Mesenchymal stem cell (in vitro differentiated cells and primary cell): ENCODE results near the gene COG4.

Source experiments
- DNase-seq: peaks from one replicate; pipeline ENCODE4 v3.0.0-alpha.2; 2013
- H2AFZ ChIP-seq: one replicate; pipeline ENCODE4 v1.6.1; 2013; ENCODE audit warnings: low read depth, mild to moderate bottlenecking, control low read depth, inconsistent platforms, low read length, moderate library complexity
- H2AK5ac ChIP-seq: 2 replicates; pipeline ENCODE4 v1.6.1; 2013; ENCODE audit warnings: low read length, moderate library complexity, mild to moderate bottlenecking, inconsistent platforms; ENCODE audit not compliant: severe bottlenecking
- H2BK120ac ChIP-seq: one replicate; pipeline ENCODE4 v1.6.1; 2013; ENCODE audit warnings: low read depth, mild to moderate bottlenecking, inconsistent platforms, low read length, moderate library complexity
- H2BK12ac ChIP-seq, 2 experiments: one replicate each; pipeline ENCODE4 v1.6.1; 2013; ENCODE audit warnings: inconsistent platforms in 2 of 2, low read length in 2 of 2, mild to moderate bottlenecking in 2 of 2, moderate library complexity in 2 of 2, control low read depth in 1 of 2
- H2BK15ac ChIP-seq: one replicate; pipeline ENCODE4 v1.6.1; 2013; ENCODE audit warnings: mild to moderate bottlenecking, low read depth, inconsistent platforms; ENCODE audit not compliant: poor library complexity, severe bottlenecking
- H2BK5ac ChIP-seq: 2 replicates; pipeline ENCODE4 v1.6.1; 2013; ENCODE audit warnings: low read depth, mild to moderate bottlenecking, low read length, control low read depth, inconsistent platforms; ENCODE audit not compliant: poor library complexity, severe bottlenecking
- H3K14ac ChIP-seq, 2 experiments: one replicate each; pipeline ENCODE4 v1.6.1; 2013; ENCODE audit warnings: inconsistent platforms in 2 of 2, low read length in 2 of 2, control low read depth in 1 of 2, mild to moderate bottlenecking in 1 of 2, moderate library complexity in 1 of 2
- H3K18ac ChIP-seq, 2 experiments: one replicate each; pipeline ENCODE4 v1.6.1; 2013; ENCODE audit warnings: inconsistent platforms in 2 of 2, low read length in 2 of 2, control low read depth in 1 of 2, low read depth in 1 of 2, mild to moderate bottlenecking in 1 of 2
- H3K23ac ChIP-seq, 2 experiments: one replicate each; pipeline ENCODE4 v1.6.1; 2013; ENCODE audit warnings: inconsistent platforms in 2 of 2, low read length in 2 of 2, mild to moderate bottlenecking in 2 of 2, moderate library complexity in 2 of 2, control low read depth in 1 of 2
- H3K27ac ChIP-seq: 2 replicates; pipeline ENCODE4 v1.5.1; 2013; ENCODE audit warnings: mild to moderate bottlenecking, moderate library complexity, low read length, control low read depth, inconsistent platforms; ENCODE audit not compliant: poor library complexity, severe bottlenecking
- H3K27me3 ChIP-seq, 2 experiments: 2 replicates each; pipeline versions ENCODE4 v1.6.1 to v1.7.0; 2013; ENCODE audit warnings: low read length in 2 of 2, mild to moderate bottlenecking in 2 of 2, moderate library complexity in 2 of 2, control low read depth in 1 of 2, inconsistent platforms in 1 of 2; ENCODE audit not compliant: control insufficient read depth in 1 of 2, insufficient read depth in 1 of 2
- H3K36me3 ChIP-seq, 2 experiments: 2 replicates each; pipeline versions ENCODE4 v1.6.1 to v1.7.0; 2013; ENCODE audit warnings: low read length in 2 of 2, control low read depth in 1 of 2, inconsistent platforms in 1 of 2, low read depth in 1 of 2, mild to moderate bottlenecking in 1 of 2; ENCODE audit not compliant: insufficient read depth in 2 of 2, control insufficient read depth in 1 of 2
- H3K4ac ChIP-seq, 2 experiments: one replicate each; pipeline ENCODE4 v1.6.1; 2013; ENCODE audit warnings: inconsistent platforms in 2 of 2, low read length in 2 of 2, mild to moderate bottlenecking in 2 of 2, moderate library complexity in 2 of 2, control low read depth in 1 of 2, low read depth in 1 of 2
- H3K4me1 ChIP-seq: 2 replicates; pipeline ENCODE4 v1.6.1; 2013; ENCODE audit warnings: low read depth, low read length, control low read depth; ENCODE audit not compliant: control insufficient read depth, insufficient read depth
- H3K4me2 ChIP-seq: 2 replicates; pipeline ENCODE4 v1.6.1; 2013; ENCODE audit warnings: low read length, mild to moderate bottlenecking, inconsistent platforms; ENCODE audit not compliant: poor library complexity, severe bottlenecking
- H3K4me3 ChIP-seq, 2 experiments: 2 replicates each; pipeline versions ENCODE4 v1.5.1 to v1.7.0; 2013; ENCODE audit warnings: low read length in 2 of 2, mild to moderate bottlenecking in 2 of 2, control low read depth in 1 of 2, low read depth in 1 of 2; ENCODE audit not compliant: insufficient read depth in 1 of 2
- H3K79me1 ChIP-seq: replicated peaks from 2 replicates; pipeline ENCODE4 v1.6.1; 2013; ENCODE audit warnings: mild to moderate bottlenecking, control low read depth, low read length, inconsistent platforms; ENCODE audit not compliant: poor library complexity, severe bottlenecking
- H3K9ac ChIP-seq: 2 replicates; pipeline ENCODE4 v1.7.0; 2013; ENCODE audit warnings: mild to moderate bottlenecking, low read length, moderate library complexity
- H3K9me3 ChIP-seq: 2 replicates; pipeline ENCODE4 v1.7.0; 2013; ENCODE audit warnings: mild to moderate bottlenecking, low read length; ENCODE audit not compliant: control insufficient read depth
- H4K8ac ChIP-seq: one replicate; pipeline ENCODE4 v1.6.1; 2013; ENCODE audit warnings: inconsistent platforms, mild to moderate bottlenecking, low read length, moderate library complexity
- H4K91ac ChIP-seq: one replicate; pipeline ENCODE4 v1.6.1; 2013; ENCODE audit warnings: mild to moderate bottlenecking, low read length, inconsistent platforms
- WGBS: methylation state at CpG from one replicate; pipeline ENCODE4 v1.1.7; 2013; ENCODE audit warnings: mixed read lengths; 5-methylcytosine and 5-hydroxymethylcytosine counted together

The COG4 gene

GRCh38 chr16:70482624-70483023 is 40.7 kb downstream of the COG4 start:
- WGBS: 85% methylated on average over 5 of the region's 5 CpGs
- H3K18ac ChIP-seq: no peak overlapping the region

GRCh38 chr16:70481929-70482536 is 41.3 kb downstream of the COG4 start:
- Histone ChIP-seq H3K23ac (no peak overlapping the region), H3K18ac (no peak overlapping the region), H2AK5ac (no peak overlapping the region), H3K4me2 (no peak overlapping the region), H2BK12ac (no peak overlapping the region), H3K14ac (no peak overlapping the region), H4K91ac (no peak overlapping the region), H3K4ac (no peak overlapping the region), H3K9me3 (no peaks in the 10 kb centered on the region), H2AFZ (no peak overlapping the region), H2BK120ac (no peak overlapping the region), H2BK15ac (no peak overlapping the region), H3K4me3 (no peak overlapping the region), H3K4me1 (peaks cover 26% of the 10 kb centered on the region), H3K27me3 (no peaks in the 10 kb centered on the region), H3K9ac (no peak overlapping the region), H3K79me1 (no peaks in the 10 kb centered on the region), H4K8ac (no peak overlapping the region), H2BK5ac (no peak overlapping the region), H3K27ac (peak overlapping the region; percentile 46), H3K36me3 (peaks cover 61 to 62% of the 10 kb centered on the region in 2 experiments)
- 97% methylated on average over 7 of the region's 7 CpGs for WGBS
- peak; percentile 2 for DNase-seq

More at GRCh38 chr16:70482624-70483023, 40.7 kb downstream of the COG4 start:
- H4K8ac ChIP-seq: no peak overlapping the region
- H2AFZ ChIP-seq: no peak overlapping the region
- no peak overlapping the region for H3K9ac ChIP-seq
- no peak for DNase-seq
- no peaks in the 10 kb centered on the region for H3K9me3 ChIP-seq
- no peak overlapping the region for H2BK5ac ChIP-seq
- peaks cover 25% of the 10 kb centered on the region for H3K4me1 ChIP-seq
- no peak overlapping the region for H2BK120ac ChIP-seq
- no peak overlapping the region for H3K4me3 ChIP-seq
- no peak overlapping the region for H3K4me2 ChIP-seq
- no peak overlapping the region for H4K91ac ChIP-seq
- peak overlapping the region; percentile 15 for H3K27ac ChIP-seq
- H2AK5ac ChIP-seq: no peak overlapping the region
- no peak overlapping the region for H3K14ac ChIP-seq
- no peaks in the 10 kb centered on the region for H3K27me3 ChIP-seq
- no peaks in the 10 kb centered on the region for H3K79me1 ChIP-seq
- no peak overlapping the region for H3K4ac ChIP-seq
- no peak overlapping the region for H2BK15ac ChIP-seq
- H3K36me3 ChIP-seq: peaks cover 59 to 61% of the 10 kb centered on the region in 2 experiments
- H2BK12ac ChIP-seq: no peak overlapping the region
- no peak overlapping the region for H3K23ac ChIP-seq

GRCh38 chr16:70480127-70481105 is 42.9 kb downstream of the COG4 start:
- Histone ChIP-seq H3K79me1 (no peaks in the 10 kb centered on the region), H3K9me3 (no peaks in the 10 kb centered on the region), H3K9ac (no peak overlapping the region), H3K14ac (no peak overlapping the region), H4K8ac (no peak overlapping the region), H3K27ac (no peak overlapping the region), H3K4me3 (no peak overlapping the region), H3K27me3 (no peaks in the 10 kb centered on the region), H2BK12ac (no peak overlapping the region), H3K4me1 (peaks cover 35% of the 10 kb centered on the region), H2BK15ac (no peak overlapping the region), H3K23ac (no peak overlapping the region), H3K4ac (no peak overlapping the region), H3K18ac (no peak overlapping the region), H3K36me3 (peaks cover 56 to 60% of the 10 kb centered on the region in 2 experiments), H2BK120ac (no peak overlapping the region), H2AK5ac (no peak overlapping the region), H2BK5ac (no peak overlapping the region), H4K91ac (no peak overlapping the region), H3K4me2 (no peak overlapping the region), H2AFZ (no peak overlapping the region)
- 95% methylated on average over 17 of the region's 17 CpGs for WGBS
- DNase-seq: no peak

- H3K14ac ChIP-seq: no peak overlapping the region
- no peak overlapping the region for H2BK12ac ChIP-seq
- WGBS: 90% methylated on average over 10 of the region's 10 CpGs
- H3K18ac ChIP-seq: no peak overlapping the region
- H2BK5ac ChIP-seq: no peak overlapping the region
- H3K9ac ChIP-seq: no peak overlapping the region
- no peak overlapping the region for H4K91ac ChIP-seq
- H3K9me3 ChIP-seq: no peaks in the 10 kb centered on the region
- no peak overlapping the region for H2BK120ac ChIP-seq
- no peak overlapping the region for H3K4me3 ChIP-seq
- H3K4ac ChIP-seq: no peak overlapping the region
- H2AK5ac ChIP-seq: no peak overlapping the region
- no peaks in the 10 kb centered on the region for H3K27me3 ChIP-seq
- no peaks in the 10 kb centered on the region for H3K79me1 ChIP-seq
- H4K8ac ChIP-seq: no peak overlapping the region
- peaks cover 45% of the 10 kb centered on the region for H3K4me1 ChIP-seq
- no peak overlapping the region for H3K4me2 ChIP-seq
- DNase-seq: no peak
- H3K27ac ChIP-seq: no peak overlapping the region
- H3K23ac ChIP-seq: no peak overlapping the region
- H2AFZ ChIP-seq: no peak overlapping the region
- no peak overlapping the region for H2BK15ac ChIP-seq
- peaks cover 51 to 68% of the 10 kb centered on the region in 2 experiments for H3K36me3 ChIP-seq
These were observed 44.4 kb downstream of the COG4 start for GRCh38 chr16:70478912-70479341.
